Right lobe of liver (tissue), 6 donors: ENCODE results near the gene TEX38. TPM values are rescaled to one million over a fixed set of nuclear protein-coding genes. Genes with fewer than 3 reads are reported as not detected.
A peak's percentile ranks its signal among the peaks of the same experiment; 100 is the strongest.

Experiments used
- ATAC-seq, 4 donors: fragments of 200-7000 bp; cut with Tn5 transposase; one replicate each; pipeline ENCODE4 v1.9.1; 2020; ENCODE audit warnings: mild to moderate bottlenecking in 4 of 4, moderate library complexity in 4 of 4
- DNase-seq, 3 donors: peaks; one replicate each; pipeline ENCODE4 v3.0.0-alpha.2; 2020
- H3K27ac ChIP-seq, 3 donors: fragments of 200-600 bp; one replicate each; pipeline ENCODE4 v1.8.0; 2022
- H3K27me3 ChIP-seq, 2 donors: fragments of 200-600 bp; one replicate each; pipeline ENCODE4 v1.8.0; 2022
- H3K36me3 ChIP-seq, 4 donors: fragments of 200-600 bp; sonication (generic) in 1 of 4; one replicate each; pipeline versions ENCODE4 v1.5.1 to v1.8.0; 2017 to 2022; ENCODE audit warnings: control low read depth in 1 of 4
- H3K4me1 ChIP-seq, 4 donors: fragments of 200-600 bp; sonication (generic) in 1 of 4; one replicate each; pipeline versions ENCODE4 v1.5.1 to v1.8.0; 2017 to 2022; ENCODE audit warnings: control low read depth in 1 of 4
- H3K4me3 ChIP-seq, 3 donors: fragments of 200-600 bp; one replicate each; pipeline ENCODE4 v1.8.0; 2022
- H3K9me3 ChIP-seq, 4 donors: fragments of 200-600 bp; sonication (generic) in 1 of 4; one replicate each; pipeline versions ENCODE4 v1.5.1 to v1.8.0; 2017 to 2022; ENCODE audit warnings: control low read depth in 1 of 4
- CTCF ChIP-seq, 4 donors: fragments of 200-600 bp in 3 of 4; fragments of 450-650 bp in 1 of 4; IDR thresholded peaks; one replicate each; pipeline versions ENCODE4 v1.5.1 to v1.8.0; 2016 to 2022; ENCODE audit warnings: antibody characterized with exemption in 4 of 4, mild to moderate bottlenecking in 2 of 4
- POLR2A ChIP-seq: fragments of 450-650 bp; IDR thresholded peaks from one replicate; pipeline ENCODE4 v1.6.1; 2017; ENCODE audit warnings: antibody characterized with exemption, mild to moderate bottlenecking
- WGBS: methylation state at CpG from one replicate; pipeline ENCODE4 v1.1.6; 2018; ENCODE audit warnings: low coverage, low lambda C conversion rate; ENCODE audit not compliant: insufficient coverage; ENCODE audit errors: missing lambda C conversion rate; 5-methylcytosine and 5-hydroxymethylcytosine counted together
- intact Hi-C, 2 donors: fragments of 100-400 bp; cut with DNase I; formaldehyde crosslinking; loops; one replicate each; pipeline versions ENCODE4 v1.11.2 to v1.14.1; 2022
- total RNA-seq, 6 experiments: library from RNA; depleted of rRNA in 2 of 6; stranded (reverse); fragments of >200 nt in 2 of 6; fragmentation: NEBNext Ultra II Directional in 3 of 6; extraction: Animal tissue kit (Norgen Biotek cat#: 25700) in 3 of 6; gene quantifications; one replicate each; pipeline versions ENCODE4 v1.1.0 to v1.2.4, GENCODE V29; 2016 to 2023
- donor health status: DM: no; HTN: yes; CAD: no.
- donor health status: DM: no; HTN: no; CAD: no.
- donor health status: DM: no; HTN: no; CAD: no.
- donor health status: DM: no; HTN: yes; CAD: no.
- donor health status: DM: no; HTN: yes; CAD: no.

The TEX38 gene
- total RNA-seq, 6 experiments from 2014 or later: not detected

GRCh38 chr1:46665983-46666382, 5.7 kb upstream of the TEX38 start:
- Histone ChIP-seq H3K27ac (no peak overlapping the region), H3K4me3 (no peak overlapping the region), H3K36me3 (peaks cover 0 to 14% (median 0%) of the 10 kb centered on the region in 4 donors), H3K27me3 (no peaks in the 10 kb centered on the region), H3K4me1 (peaks cover 0 to 13% (median 0%) of the 10 kb centered on the region in 4 donors), H3K9me3 (no peaks in the 10 kb centered on the region)
- intact Hi-C loops: no loop called here
- no peak for ATAC-seq
- WGBS: no CpG with 5 or more reads among the region's 2 CpGs
- no peak for DNase-seq
- TF ChIP-seq POLR2A (no peak), CTCF (IDR thresholded peaks at IDR 0.05) (no peak)

- DNase-seq: peak; percentile 77 to 86 (median 86)
- ATAC-seq: peak; percentile 90 to 96 (median 94)
- TF ChIP-seq POLR2A (peak; percentile 58), CTCF (IDR thresholded peaks at IDR 0.05) (no peak)
- WGBS: 2% methylated on average over 9 of the region's 96 CpGs
- Histone ChIP-seq H3K4me1 (peaks cover 0 to 13% (median 0%) of the 10 kb centered on the region in 4 donors), H3K9me3 (no peaks in the 10 kb centered on the region), H3K27ac (peak within 1 kb of the TSS; percentile 47 to 61 (median 54)), H3K27me3 (no peaks in the 10 kb centered on the region), H3K4me3 (peak within 1 kb of the TSS; percentile 67 to 92 (median 88)), H3K36me3 (peaks cover 0 to 14% (median 0%) of the 10 kb centered on the region in 4 donors)
- intact Hi-C loops: no loop called here
These were observed 3.6 kb upstream of the TEX38 start, which contains the start of gene ATPAF1 for GRCh38 chr1:46667782-46668760. ATPAF1 (minus strand) TSS chr1:46668364; CDS start chr1:46668322, 42 bp downstream.

- H3K9me3 ChIP-seq: no peaks in the 10 kb centered on the region
- WGBS: 91% methylated on average over 1 of the region's 1 CpG
- intact Hi-C loops: no loop called here
- peaks cover 0 to 13% (median 0%) of the 10 kb centered on the region in 4 donors for H3K4me1 ChIP-seq
- no peaks in the 10 kb centered on the region for H3K27me3 ChIP-seq
- TF ChIP-seq POLR2A: no peak
- no peak for TF ChIP-seq CTCF (IDR thresholded peaks at IDR 0.05)
- ATAC-seq (no peak), DNase-seq (no peak)
- no peaks in the 10 kb centered on the region for H3K36me3 ChIP-seq
- H3K27ac ChIP-seq: no peak overlapping the region
- H3K4me3 ChIP-seq: no peak overlapping the region
These were observed 1.5 kb upstream of the TEX38 start for GRCh38 chr1:46670134-46670533.

GRCh38 chr1:46672696-46673095, 1.0 kb downstream of the TEX38 start:
- DNase-seq (no peak), ATAC-seq (no peak)
- peaks cover 0 to 9% (median under 1%) of the 10 kb centered on the region in 4 donors for H3K36me3 ChIP-seq
- H3K4me3 ChIP-seq: no peak overlapping the region
- TF ChIP-seq POLR2A (no peak), CTCF (IDR thresholded peaks at IDR 0.05) (no peak)
- H3K4me1 ChIP-seq: peaks cover 0 to 10% (median 0%) of the 10 kb centered on the region in 4 donors
- H3K27ac ChIP-seq: no peak overlapping the region
- H3K9me3 ChIP-seq: no peaks in the 10 kb centered on the region
- no peaks in the 10 kb centered on the region for H3K27me3 ChIP-seq
- intact Hi-C loops: no loop called here
- WGBS: 33% methylated on average over 2 of the region's 8 CpGs
